Measurements from ENCODE around the gene ARNT2. TPM values are rescaled to one million over a fixed set of nuclear protein-coding genes. Genes with fewer than 3 reads are reported as not detected.

The ARNT2 gene
- total RNA-seq, 1 donor from 2014 or later: 2.1 TPM

DNA sequence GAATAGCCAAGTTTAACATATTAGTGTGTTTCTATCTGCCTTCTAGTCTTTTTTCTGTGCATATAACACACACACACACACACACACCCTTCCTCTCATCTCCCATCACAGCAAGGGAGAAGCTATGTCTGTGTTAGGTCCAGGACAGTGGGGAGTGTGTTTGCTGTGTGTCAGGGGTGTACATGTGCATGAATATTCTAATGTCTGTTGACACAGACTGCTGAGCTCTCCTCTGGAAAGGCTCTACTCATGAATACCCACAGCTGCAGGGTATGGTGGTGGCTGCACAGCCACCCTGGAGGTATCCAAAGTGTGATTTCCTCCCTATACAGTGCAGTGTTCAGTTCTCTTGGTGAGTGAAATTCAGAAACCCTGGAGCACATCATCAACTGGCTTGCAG, 42.9 kb downstream of the ARNT2 start:
- no peaks in the 10 kb centered on the region for H3K36me3 ChIP-seq (ENCODE audit: control insufficient read depth in 3 of 3, insufficient read depth in 3 of 3, low read length in 3 of 3)

DNA sequence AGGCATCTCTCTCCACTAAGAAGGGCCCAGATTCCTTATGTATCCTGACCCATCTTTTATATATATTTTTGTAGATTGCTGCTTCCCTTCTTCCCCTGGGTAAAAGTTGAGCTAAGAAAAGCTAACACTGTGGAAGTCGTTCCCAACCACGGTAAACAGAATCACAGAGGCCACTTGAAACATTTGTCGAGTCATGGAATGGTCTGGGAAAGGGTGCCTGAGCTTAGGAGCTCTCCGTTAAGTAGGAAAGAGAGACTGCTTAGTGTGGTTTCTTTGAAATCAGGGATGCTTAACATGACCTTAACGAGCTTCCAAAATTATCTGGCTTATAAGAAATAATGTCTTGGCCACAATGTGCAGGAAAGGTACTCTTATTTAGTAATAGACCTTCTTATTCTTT, 45.6 kb downstream of the ARNT2 start:
- no peak overlapping the region for H3K9ac ChIP-seq (ENCODE audit: low read depth in 1 of 3, low read length in 3 of 3)
- no peaks in the 10 kb centered on the region for H3K36me3 ChIP-seq (ENCODE audit: control insufficient read depth in 3 of 3, insufficient read depth in 3 of 3, low read length in 3 of 3)
- H3K27me3 ChIP-seq (ENCODE audit: control insufficient read depth in 3 of 3, insufficient read depth in 3 of 3, low read length in 3 of 3): peaks cover 4 to 7% (median 6%) of the 10 kb centered on the region in 3 donors
- H3K27ac ChIP-seq (ENCODE audit: low read depth, low read length): no peak overlapping the region
- H3K9me3 ChIP-seq (ENCODE audit: control insufficient read depth in 3 of 3, low read length in 3 of 3): no peaks in the 10 kb centered on the region
- no peaks in the 10 kb centered on the region for H3K4me1 ChIP-seq (ENCODE audit: control insufficient read depth in 3 of 3, insufficient read depth in 3 of 3, low read length in 3 of 3)
- H3K4me3 ChIP-seq (ENCODE audit: low read length in 3 of 3): no peak overlapping the region

More for the DNA sequence above, 42.9 kb downstream of the ARNT2 start:
- Histone ChIP-seq H3K4me1 (ENCODE audit: control insufficient read depth in 3 of 3, insufficient read depth in 3 of 3, low read length in 3 of 3) (no peaks in the 10 kb centered on the region), H3K9ac (ENCODE audit: low read depth in 1 of 3, low read length in 3 of 3) (no peak overlapping the region), H3K4me3 (ENCODE audit: low read length in 3 of 3) (no peak overlapping the region), H3K27me3 (ENCODE audit: control insufficient read depth in 3 of 3, insufficient read depth in 3 of 3, low read length in 3 of 3) (peaks cover 4 to 8% (median 6%) of the 10 kb centered on the region in 3 donors), H3K27ac (ENCODE audit: low read depth, low read length) (no peak overlapping the region), H3K9me3 (ENCODE audit: control insufficient read depth in 3 of 3, low read length in 3 of 3) (no peaks in the 10 kb centered on the region)

DNA sequence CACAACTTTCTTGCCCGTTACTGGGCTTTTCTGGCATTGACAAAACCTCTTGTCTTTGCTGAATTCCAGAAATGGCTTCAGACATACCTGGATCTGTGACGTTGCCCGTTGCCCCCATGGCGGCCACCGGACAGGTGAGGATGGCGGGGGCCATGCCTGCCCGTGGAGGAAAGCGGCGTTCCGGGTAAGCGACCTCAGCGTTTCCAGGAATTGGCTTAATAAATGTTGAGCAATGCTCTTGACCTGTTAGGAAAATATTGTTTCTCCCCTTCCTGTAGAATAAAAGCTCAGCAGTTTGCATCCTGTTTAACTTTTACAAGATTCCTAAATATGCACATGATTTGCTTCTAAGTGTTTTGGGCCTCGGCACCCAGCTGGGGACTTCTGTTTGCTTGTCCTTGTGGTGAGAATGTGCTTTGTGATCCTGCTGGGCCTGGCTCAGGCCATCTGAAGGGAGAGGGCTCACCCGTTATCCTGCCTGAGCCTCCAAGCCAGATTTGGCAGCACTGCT, 46.7 kb downstream of the ARNT2 start:
- Histone ChIP-seq H3K27ac (ENCODE audit: low read depth, low read length) (no peak overlapping the region), H3K4me1 (ENCODE audit: control insufficient read depth in 3 of 3, insufficient read depth in 3 of 3, low read length in 3 of 3) (no peaks in the 10 kb centered on the region), H3K9ac (ENCODE audit: low read depth in 1 of 3, low read length in 3 of 3) (no peak overlapping the region), H3K9me3 (ENCODE audit: control insufficient read depth in 3 of 3, low read length in 3 of 3) (no peaks in the 10 kb centered on the region), H3K27me3 (ENCODE audit: control insufficient read depth in 3 of 3, insufficient read depth in 3 of 3, low read length in 3 of 3) (peaks cover 0 to 7% (median 4%) of the 10 kb centered on the region in 3 donors), H3K36me3 (ENCODE audit: control insufficient read depth in 3 of 3, insufficient read depth in 3 of 3, low read length in 3 of 3) (no peaks in the 10 kb centered on the region), H3K4me3 (ENCODE audit: low read length in 3 of 3) (no peak overlapping the region)

DNA sequence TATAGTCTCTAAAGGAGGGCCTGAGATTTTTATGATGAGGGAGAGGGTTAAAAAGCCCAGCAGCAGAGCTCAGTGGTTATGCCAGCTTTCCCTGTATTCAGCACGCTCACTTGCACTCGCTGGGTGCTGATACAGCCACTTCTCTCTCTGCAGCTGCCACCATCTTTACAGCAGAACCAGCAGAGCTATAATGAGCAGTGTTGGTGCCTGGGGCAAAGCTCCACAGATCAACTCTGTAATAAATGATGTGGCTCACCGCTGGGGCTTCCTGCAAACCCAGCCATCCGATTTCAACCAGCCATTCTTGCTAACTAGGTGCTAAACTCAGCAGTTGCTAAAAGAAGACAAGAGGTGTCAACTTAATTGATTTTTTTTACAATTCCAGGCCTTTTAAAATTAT, 48.0 kb downstream of the ARNT2 start:
- Histone ChIP-seq H3K27ac (ENCODE audit: low read depth, low read length) (no peak overlapping the region), H3K36me3 (ENCODE audit: control insufficient read depth in 3 of 3, insufficient read depth in 3 of 3, low read length in 3 of 3) (no peaks in the 10 kb centered on the region), H3K9ac (ENCODE audit: low read depth in 1 of 3, low read length in 3 of 3) (no peak overlapping the region), H3K27me3 (ENCODE audit: control insufficient read depth in 3 of 3, insufficient read depth in 3 of 3, low read length in 3 of 3) (peaks cover 0 to 8% (median 7%) of the 10 kb centered on the region in 3 donors), H3K9me3 (ENCODE audit: control insufficient read depth in 3 of 3, low read length in 3 of 3) (no peaks in the 10 kb centered on the region), H3K4me3 (ENCODE audit: low read length in 3 of 3) (no peak overlapping the region), H3K4me1 (ENCODE audit: control insufficient read depth in 3 of 3, insufficient read depth in 3 of 3, low read length in 3 of 3) (no peaks in the 10 kb centered on the region)

DNA sequence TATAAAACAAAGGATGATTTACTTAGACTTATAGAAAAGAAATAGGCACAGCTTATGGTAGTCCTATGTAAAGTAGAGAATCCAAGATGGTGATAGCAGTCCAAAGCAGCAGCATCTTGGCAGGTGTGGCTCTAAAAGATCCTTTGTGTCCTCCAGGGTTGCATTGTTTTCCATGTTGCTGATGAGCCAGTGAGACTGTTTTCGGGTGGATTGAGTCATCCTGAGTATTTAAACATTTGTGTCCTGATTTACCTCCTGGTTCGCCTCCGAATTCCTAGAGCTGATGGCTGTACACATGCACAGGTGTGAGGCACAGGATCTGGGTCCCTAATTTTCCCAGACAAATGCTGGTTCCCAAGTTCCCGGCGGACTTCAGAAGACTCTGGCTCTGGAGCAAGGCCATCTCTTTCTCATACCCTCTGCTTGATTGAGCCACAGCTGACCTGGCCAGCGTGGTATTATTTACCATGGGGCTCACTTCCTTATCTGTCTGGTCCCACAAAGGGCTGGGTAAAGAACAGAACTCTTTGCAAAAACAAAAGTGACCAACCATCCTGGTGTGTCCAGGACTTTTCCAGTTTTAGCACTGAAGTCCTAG, 51.0 kb downstream of the ARNT2 start:
- Histone ChIP-seq H3K27ac (ENCODE audit: low read depth, low read length) (no peak overlapping the region), H3K27me3 (ENCODE audit: control insufficient read depth in 3 of 3, insufficient read depth in 3 of 3, low read length in 3 of 3) (peaks cover 0 to 8% (median 7%) of the 10 kb centered on the region in 3 donors), H3K36me3 (ENCODE audit: control insufficient read depth in 3 of 3, insufficient read depth in 3 of 3, low read length in 3 of 3) (no peaks in the 10 kb centered on the region), H3K4me1 (ENCODE audit: control insufficient read depth in 3 of 3, insufficient read depth in 3 of 3, low read length in 3 of 3) (no peaks in the 10 kb centered on the region), H3K9me3 (ENCODE audit: control insufficient read depth in 3 of 3, low read length in 3 of 3) (no peaks in the 10 kb centered on the region), H3K4me3 (ENCODE audit: low read length in 3 of 3) (no peak overlapping the region), H3K9ac (ENCODE audit: low read depth in 1 of 3, low read length in 3 of 3) (no peak overlapping the region)

DNA sequence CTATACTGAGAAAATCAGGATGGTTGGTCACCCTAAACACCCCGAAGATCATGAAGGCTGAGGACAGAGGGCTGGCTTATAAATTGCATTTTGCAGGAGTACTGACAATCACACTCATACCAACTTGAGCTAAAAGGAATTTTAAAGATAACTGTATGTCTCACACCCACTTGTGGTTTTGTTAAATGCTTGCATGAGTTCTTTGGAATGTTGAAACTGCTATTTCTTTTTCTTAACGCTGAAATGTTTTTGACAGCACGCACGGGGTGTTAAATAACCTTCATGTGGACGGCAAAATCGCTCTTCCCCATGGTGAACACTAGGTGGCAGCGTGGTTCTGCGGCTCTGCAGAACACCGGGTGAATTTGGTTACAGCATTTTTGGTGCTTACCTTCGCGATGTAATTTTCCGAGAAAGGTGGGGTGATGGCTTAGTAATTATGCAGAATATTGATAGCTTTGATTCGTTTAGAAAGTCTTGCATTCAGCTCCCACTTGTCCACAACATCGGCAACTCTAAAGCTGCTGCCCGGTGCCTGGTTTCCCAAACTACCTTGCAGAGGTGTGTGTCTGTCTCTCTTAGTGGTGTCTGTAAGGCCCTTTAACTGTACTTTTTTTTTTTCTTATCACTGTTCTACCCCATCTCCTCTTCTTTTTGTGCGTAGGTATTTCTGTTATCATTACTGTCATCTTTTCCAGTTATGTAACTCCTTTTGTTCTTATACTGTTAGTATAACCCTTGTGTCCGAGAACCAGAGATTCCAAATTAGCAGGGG, 51.7 kb downstream of the ARNT2 start:
- Histone ChIP-seq H3K9me3 (ENCODE audit: control insufficient read depth in 3 of 3, low read length in 3 of 3) (no peaks in the 10 kb centered on the region), H3K4me1 (ENCODE audit: control insufficient read depth in 3 of 3, insufficient read depth in 3 of 3, low read length in 3 of 3) (no peaks in the 10 kb centered on the region), H3K27me3 (ENCODE audit: control insufficient read depth in 3 of 3, insufficient read depth in 3 of 3, low read length in 3 of 3) (peaks cover 0 to 5% (median 4%) of the 10 kb centered on the region in 3 donors), H3K4me3 (ENCODE audit: low read length in 3 of 3) (no peak overlapping the region), H3K27ac (ENCODE audit: low read depth, low read length) (no peak overlapping the region), H3K9ac (ENCODE audit: low read depth in 1 of 3, low read length in 3 of 3) (no peak overlapping the region), H3K36me3 (ENCODE audit: control insufficient read depth in 3 of 3, insufficient read depth in 3 of 3, low read length in 3 of 3) (no peaks in the 10 kb centered on the region)

DNA sequence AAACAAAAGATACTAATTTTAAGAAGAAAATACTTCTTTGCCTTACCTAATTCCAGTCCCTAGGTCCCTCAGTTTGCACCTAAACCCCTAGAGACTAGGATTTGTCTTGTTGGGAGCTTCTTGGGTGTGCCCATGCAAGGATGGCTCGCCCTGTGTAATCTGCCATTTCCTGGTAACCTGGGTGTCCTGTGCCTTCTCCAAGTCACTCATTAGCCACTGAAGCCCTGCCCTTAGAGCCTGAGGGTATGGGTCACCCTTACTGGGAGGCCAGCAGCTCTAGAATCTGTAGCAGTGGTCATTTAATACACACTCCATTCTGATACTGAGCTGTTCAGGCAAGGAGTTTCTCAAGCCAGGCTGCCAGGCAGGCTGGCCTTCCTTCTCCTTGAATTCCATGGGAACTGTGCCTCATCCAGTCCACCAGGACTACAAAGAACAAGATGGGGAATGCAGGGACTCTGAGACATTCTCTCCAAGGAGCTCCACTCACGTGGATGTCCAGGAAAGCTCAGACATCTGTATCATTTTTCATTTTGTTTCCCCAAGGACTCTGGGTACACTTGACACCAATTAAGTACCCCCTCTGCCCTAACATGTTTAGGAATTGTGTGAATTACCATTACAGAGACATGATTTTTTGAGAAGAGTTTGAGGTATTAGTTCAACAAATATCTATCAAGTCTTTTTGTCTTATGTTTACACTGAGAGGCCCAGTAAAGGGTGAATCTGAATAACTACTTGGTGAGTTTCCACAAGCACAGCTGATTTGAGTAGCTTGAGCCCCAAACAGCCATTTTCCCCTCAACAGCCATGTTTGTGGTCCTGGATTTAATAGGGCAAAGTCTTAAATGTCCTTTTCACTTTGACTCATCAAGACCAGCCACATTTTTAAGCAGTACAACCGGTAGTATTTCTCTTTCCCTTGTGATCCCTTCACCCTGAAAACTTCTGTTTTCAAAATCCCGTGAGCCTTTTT, 52.6 kb downstream of the ARNT2 start:
- no peak overlapping the region for H3K27ac ChIP-seq (ENCODE audit: low read depth, low read length)
- no peaks in the 10 kb centered on the region for H3K36me3 ChIP-seq (ENCODE audit: control insufficient read depth in 3 of 3, insufficient read depth in 3 of 3, low read length in 3 of 3)
- H3K4me3 ChIP-seq (ENCODE audit: low read length in 3 of 3): no peak overlapping the region
- H3K9me3 ChIP-seq (ENCODE audit: control insufficient read depth in 3 of 3, low read length in 3 of 3): no peaks in the 10 kb centered on the region
- H3K9ac ChIP-seq (ENCODE audit: low read depth in 1 of 3, low read length in 3 of 3): no peak overlapping the region
- H3K27me3 ChIP-seq (ENCODE audit: control insufficient read depth in 3 of 3, insufficient read depth in 3 of 3, low read length in 3 of 3): peaks cover 0 to 4% (median 2%) of the 10 kb centered on the region in 3 donors
- H3K4me1 ChIP-seq (ENCODE audit: control insufficient read depth in 3 of 3, insufficient read depth in 3 of 3, low read length in 3 of 3): no peaks in the 10 kb centered on the region

DNA sequence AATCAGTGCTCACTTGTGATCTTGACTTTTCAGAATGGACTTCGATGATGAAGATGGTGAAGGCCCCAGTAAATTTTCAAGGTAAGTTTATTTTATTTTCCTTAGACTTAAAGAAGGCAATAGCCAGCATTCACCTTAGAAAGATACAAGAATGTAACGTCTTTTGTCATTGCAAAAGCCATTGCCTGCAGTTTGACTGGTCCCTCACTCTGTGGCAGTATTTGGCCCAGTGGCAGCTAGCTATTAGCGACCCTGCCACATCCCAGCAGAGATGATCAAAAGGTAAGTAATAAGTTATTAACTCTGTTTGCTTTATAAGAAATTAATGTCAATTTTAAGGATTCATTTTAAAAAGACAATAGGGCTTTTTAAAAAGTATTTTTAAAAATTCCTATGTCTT, 53.7 kb downstream of the ARNT2 start:
- H3K36me3 ChIP-seq (ENCODE audit: control insufficient read depth in 3 of 3, insufficient read depth in 3 of 3, low read length in 3 of 3): no peaks in the 10 kb centered on the region
- H3K4me3 ChIP-seq (ENCODE audit: low read length in 3 of 3): no peak overlapping the region
- no peaks in the 10 kb centered on the region for H3K9me3 ChIP-seq (ENCODE audit: control insufficient read depth in 3 of 3, low read length in 3 of 3)
- peaks cover 0 to 4% (median 2%) of the 10 kb centered on the region in 3 donors for H3K27me3 ChIP-seq (ENCODE audit: control insufficient read depth in 3 of 3, insufficient read depth in 3 of 3, low read length in 3 of 3)
- no peaks in the 10 kb centered on the region for H3K4me1 ChIP-seq (ENCODE audit: control insufficient read depth in 3 of 3, insufficient read depth in 3 of 3, low read length in 3 of 3)
- no peak overlapping the region for H3K27ac ChIP-seq (ENCODE audit: low read depth, low read length)
- no peak overlapping the region for H3K9ac ChIP-seq (ENCODE audit: low read depth in 1 of 3, low read length in 3 of 3)

DNA sequence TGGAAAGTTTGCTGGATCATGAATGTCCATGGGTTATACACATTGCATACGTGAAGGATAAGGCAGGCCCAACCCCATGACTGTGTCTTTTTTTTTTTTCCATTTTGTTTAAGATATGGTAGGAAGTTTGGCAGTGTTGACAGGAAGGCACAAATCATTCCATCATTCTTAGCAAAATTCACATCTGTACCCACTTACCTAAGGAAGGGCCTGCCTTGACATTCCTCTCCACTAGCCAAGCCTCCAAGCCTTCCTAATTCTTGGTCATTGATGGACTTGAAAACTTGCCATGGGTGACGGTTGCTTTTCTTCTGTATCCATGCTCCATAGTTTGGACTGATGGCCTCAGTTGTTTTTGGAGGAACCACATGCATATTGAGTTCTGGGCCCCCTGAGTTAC, 54.4 kb downstream of the ARNT2 start:
- H3K36me3 ChIP-seq (ENCODE audit: control insufficient read depth in 3 of 3, insufficient read depth in 3 of 3, low read length in 3 of 3): no peaks in the 10 kb centered on the region
- no peaks in the 10 kb centered on the region for H3K4me1 ChIP-seq (ENCODE audit: control insufficient read depth in 3 of 3, insufficient read depth in 3 of 3, low read length in 3 of 3)

More for the DNA sequence above, 54.4 kb downstream of the ARNT2 start:
- Histone ChIP-seq H3K27me3 (ENCODE audit: control insufficient read depth in 3 of 3, insufficient read depth in 3 of 3, low read length in 3 of 3) (peaks cover 0 to 4% (median 2%) of the 10 kb centered on the region in 3 donors), H3K4me3 (ENCODE audit: low read length in 3 of 3) (no peak overlapping the region), H3K27ac (ENCODE audit: low read depth, low read length) (no peak overlapping the region), H3K9ac (ENCODE audit: low read depth in 1 of 3, low read length in 3 of 3) (no peak overlapping the region), H3K9me3 (ENCODE audit: control insufficient read depth in 3 of 3, low read length in 3 of 3) (no peaks in the 10 kb centered on the region)

Measured in skeletal muscle tissue (tissue), 4 donors.